Measurements from ENCODE around the gene PPP1R12A.

PPP1R12A gene

GRCh38 chr12:79911889-79912656 is 22.8 kb downstream of the PPP1R12A start:
- no peak for TF ChIP-seq MYC (IDR thresholded peaks at IDR 0.05; ENCODE audit: low read depth, low read length)
- no peak for TF ChIP-seq POLR2A (IDR thresholded peaks at IDR 0.05; ENCODE audit: extremely low read depth, insufficient read length)
- TF ChIP-seq CTCF (IDR thresholded peaks at IDR 0.05; ENCODE audit: low read depth, low read length): no peak
- TF ChIP-seq MAX (IDR thresholded peaks at IDR 0.05; ENCODE audit: low read depth, low read length): no peak
- no peak overlapping the region for H3K4me3 ChIP-seq (ENCODE audit: low read depth, low read length)
- no peak for DNase-seq (ENCODE audit: low read depth)

- no peak overlapping the region for H3K4me3 ChIP-seq (ENCODE audit: low read depth, low read length)
- DNase-seq (ENCODE audit: low read depth): no peak
- no peak for TF ChIP-seq MYC (IDR thresholded peaks at IDR 0.05; ENCODE audit: low read depth, low read length)
- TF ChIP-seq CTCF (IDR thresholded peaks at IDR 0.05; ENCODE audit: low read depth, low read length): no peak
- no peak for TF ChIP-seq POLR2A (IDR thresholded peaks at IDR 0.05; ENCODE audit: extremely low read depth, insufficient read length)
- no peak for TF ChIP-seq MAX (IDR thresholded peaks at IDR 0.05; ENCODE audit: low read depth, low read length)
These were observed 26.5 kb downstream of the PPP1R12A start for GRCh38 chr12:79908366-79908765.

- TF ChIP-seq MAX (IDR thresholded peaks at IDR 0.05; ENCODE audit: low read depth, low read length) (no peak), CTCF (IDR thresholded peaks at IDR 0.05; ENCODE audit: low read depth, low read length) (no peak)
These were observed 33.4 kb downstream of the PPP1R12A start for GRCh38 chr12:79901506-79901905.

GRCh38 chr12:79900951-79901350 is 33.9 kb downstream of the PPP1R12A start:
- DNase-seq (ENCODE audit: low read depth): no peak
- no peak overlapping the region for H3K4me3 ChIP-seq (ENCODE audit: low read depth, low read length)
- no peak for TF ChIP-seq MYC (IDR thresholded peaks at IDR 0.05; ENCODE audit: low read depth, low read length)
- no peak for TF ChIP-seq CTCF (IDR thresholded peaks at IDR 0.05; ENCODE audit: low read depth, low read length)
- TF ChIP-seq POLR2A (IDR thresholded peaks at IDR 0.05; ENCODE audit: extremely low read depth, insufficient read length): no peak
- TF ChIP-seq MAX (IDR thresholded peaks at IDR 0.05; ENCODE audit: low read depth, low read length): no peak

More at GRCh38 chr12:79901506-79901905, 33.4 kb downstream of the PPP1R12A start:
- no peak overlapping the region for H3K4me3 ChIP-seq (ENCODE audit: low read depth, low read length)
- no peak for DNase-seq (ENCODE audit: low read depth)

- H3K4me3 ChIP-seq (ENCODE audit: low read depth, low read length): no peak overlapping the region
- DNase-seq (ENCODE audit: low read depth): no peak
- no peak for TF ChIP-seq POLR2A (IDR thresholded peaks at IDR 0.05; ENCODE audit: extremely low read depth, insufficient read length)
- TF ChIP-seq MYC (IDR thresholded peaks at IDR 0.05; ENCODE audit: low read depth, low read length): no peak
- TF ChIP-seq MAX (IDR thresholded peaks at IDR 0.05; ENCODE audit: low read depth, low read length): no peak
- TF ChIP-seq CTCF (IDR thresholded peaks at IDR 0.05; ENCODE audit: low read depth, low read length): no peak
These were observed 34.7 kb downstream of the PPP1R12A start for GRCh38 chr12:79900199-79900598.
